ENCODE results near the gene COL5A1.

COL5A1 gene

DNA sequence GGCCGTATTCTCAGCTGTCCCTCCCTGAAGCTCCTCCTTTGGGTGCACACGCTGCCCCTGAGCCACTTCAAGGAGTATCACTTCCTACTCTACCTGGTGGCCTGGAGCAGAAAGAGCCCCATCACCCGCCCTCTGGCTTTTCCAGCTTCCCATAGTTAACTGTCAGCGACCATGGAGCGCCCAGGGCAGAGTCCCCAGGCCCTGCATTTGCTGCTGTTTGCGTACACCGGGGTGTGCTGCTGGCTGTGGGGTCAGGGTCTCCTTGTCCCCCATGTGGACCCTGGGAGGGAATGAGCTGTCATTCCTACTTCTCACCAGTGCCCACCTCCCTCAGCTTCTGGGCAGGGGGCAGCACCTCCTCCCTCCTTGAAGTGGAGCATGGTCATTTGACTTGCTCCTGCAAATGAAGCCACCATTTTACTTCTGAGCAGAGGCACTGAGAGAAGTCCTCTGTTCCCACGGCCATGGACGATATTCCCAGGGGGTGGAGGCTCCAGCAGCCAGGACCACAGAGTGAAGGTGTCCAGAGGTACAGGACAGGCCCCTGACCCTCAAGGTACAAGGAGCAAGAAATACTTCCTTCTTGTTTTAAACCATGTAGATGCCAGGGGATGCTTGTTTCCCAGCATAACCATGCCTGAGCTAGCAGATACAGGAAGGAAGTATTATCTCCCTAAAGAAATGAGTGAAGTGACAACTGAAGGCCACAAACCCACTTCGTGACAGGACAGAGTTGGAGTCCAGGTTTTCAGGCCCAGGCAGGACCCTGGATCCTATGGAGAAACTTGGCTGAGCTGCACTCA lies 40.6 kb upstream of the COL5A1 start:
- Histone ChIP-seq H3K27ac (ENCODE audit: low read length) (no peak overlapping the region), H3K36me3 (replicated peaks; ENCODE audit: low read depth, low read length) (no peaks in the 10 kb centered on the region), H3K4me1 (ENCODE audit: low read length) (no peaks in the 10 kb centered on the region), H3K4me2 (ENCODE audit: low read length) (no peak overlapping the region), H3K4me3 (ENCODE audit: low read length) (no peak overlapping the region), H3K79me2 (ENCODE audit: low read length) (no peaks in the 10 kb centered on the region), H3K9me3 (ENCODE audit: insufficient read depth, low read length) (no peaks in the 10 kb centered on the region), H4K20me1 (ENCODE audit: insufficient read depth, low read length) (no peaks in the 10 kb centered on the region), H3K27me3 (ENCODE audit: low read depth, low read length) (no peaks in the 10 kb centered on the region), H3K9ac (ENCODE audit: low read length) (no peak overlapping the region), H2AFZ (ENCODE audit: low read depth, low read length) (no peak overlapping the region)
- TF ChIP-seq EZH2phosphoT487 (IDR thresholded peaks at IDR 0.05; ENCODE audit: low read depth): no peak
- TF ChIP-seq, protein P1, sequence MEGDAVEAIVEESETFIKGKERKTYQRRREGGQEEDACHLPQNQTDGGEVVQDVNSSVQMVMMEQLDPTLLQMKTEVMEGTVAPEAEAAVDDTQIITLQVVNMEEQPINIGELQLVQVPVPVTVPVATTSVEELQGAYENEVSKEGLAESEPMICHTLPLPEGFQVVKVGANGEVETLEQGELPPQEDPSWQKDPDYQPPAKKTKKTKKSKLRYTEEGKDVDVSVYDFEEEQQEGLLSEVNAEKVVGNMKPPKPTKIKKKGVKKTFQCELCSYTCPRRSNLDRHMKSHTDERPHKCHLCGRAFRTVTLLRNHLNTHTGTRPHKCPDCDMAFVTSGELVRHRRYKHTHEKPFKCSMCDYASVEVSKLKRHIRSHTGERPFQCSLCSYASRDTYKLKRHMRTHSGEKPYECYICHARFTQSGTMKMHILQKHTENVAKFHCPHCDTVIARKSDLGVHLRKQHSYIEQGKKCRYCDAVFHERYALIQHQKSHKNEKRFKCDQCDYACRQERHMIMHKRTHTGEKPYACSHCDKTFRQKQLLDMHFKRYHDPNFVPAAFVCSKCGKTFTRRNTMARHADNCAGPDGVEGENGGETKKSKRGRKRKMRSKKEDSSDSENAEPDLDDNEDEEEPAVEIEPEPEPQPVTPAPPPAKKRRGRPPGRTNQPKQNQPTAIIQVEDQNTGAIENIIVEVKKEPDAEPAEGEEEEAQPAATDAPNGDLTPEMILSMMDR (IDR thresholded peaks at IDR 0.05; ENCODE audit: low read depth, low read length): no peak

- H3K27ac ChIP-seq (ENCODE audit: low read length): no peak overlapping the region
These were observed 39.8 kb upstream of the COL5A1 start for GRCh38 chr9:134601764-134602163.

DNA sequence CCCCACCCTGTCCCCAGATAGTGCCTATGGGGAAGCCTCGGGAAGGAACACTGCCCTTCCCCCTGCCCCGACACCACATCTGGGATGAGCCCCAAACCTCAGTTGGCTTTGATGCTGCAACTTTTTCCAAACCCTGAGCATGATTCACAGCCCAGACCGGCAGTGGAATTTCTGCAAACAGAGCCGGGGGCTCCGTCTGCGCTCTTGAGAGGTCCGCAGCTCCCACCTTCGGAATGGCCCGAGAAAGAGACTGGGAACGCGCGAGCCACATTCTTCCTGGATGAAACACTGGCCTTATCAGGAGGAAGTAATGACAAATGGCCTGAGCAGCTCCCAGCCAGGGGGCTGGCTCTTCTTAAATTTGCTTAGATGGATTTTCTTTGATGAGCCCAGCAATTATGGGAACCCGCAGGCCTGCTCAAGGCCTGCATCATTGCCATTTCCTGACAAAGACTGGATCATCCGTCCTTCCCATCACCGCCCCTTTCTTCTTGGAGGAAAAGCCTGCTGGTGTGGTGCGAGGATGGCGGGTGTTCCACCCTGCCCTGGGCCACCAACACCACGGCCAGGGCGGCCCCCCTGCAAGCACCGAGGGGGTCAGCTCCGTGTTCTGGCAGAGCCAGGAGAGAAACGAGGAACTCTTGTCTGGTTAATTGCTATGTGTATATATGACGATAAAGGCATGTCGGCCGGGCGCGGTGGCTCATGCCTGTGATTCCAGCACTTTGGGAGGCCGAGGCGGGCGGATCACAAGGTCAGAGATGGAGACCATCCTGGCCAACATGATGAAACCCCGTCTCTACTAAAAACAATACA lies 38.8 kb upstream of the COL5A1 start:
- Histone ChIP-seq H3K27me3 (ENCODE audit: low read depth, low read length) (no peaks in the 10 kb centered on the region), H2AFZ (ENCODE audit: low read depth, low read length) (no peak overlapping the region), H4K20me1 (ENCODE audit: insufficient read depth, low read length) (no peaks in the 10 kb centered on the region), H3K79me2 (ENCODE audit: low read length) (no peaks in the 10 kb centered on the region), H3K9me3 (ENCODE audit: insufficient read depth, low read length) (no peaks in the 10 kb centered on the region), H3K4me2 (ENCODE audit: low read length) (no peak overlapping the region), H3K4me1 (ENCODE audit: low read length) (no peaks in the 10 kb centered on the region), H3K27ac (ENCODE audit: low read length) (no peak overlapping the region), H3K9ac (ENCODE audit: low read length) (no peak overlapping the region), H3K36me3 (replicated peaks; ENCODE audit: low read depth, low read length) (no peaks in the 10 kb centered on the region), H3K4me3 (ENCODE audit: low read length) (no peak overlapping the region)
- no peak for TF ChIP-seq EZH2phosphoT487 (IDR thresholded peaks at IDR 0.05; ENCODE audit: low read depth)
- TF ChIP-seq, protein P1 (IDR thresholded peaks at IDR 0.05; ENCODE audit: low read depth, low read length): no peak

More at GRCh38 chr9:134601764-134602163, 39.8 kb upstream of the COL5A1 start:
- no peak overlapping the region for H3K4me3 ChIP-seq (ENCODE audit: low read length)
- TF ChIP-seq, protein P1 (IDR thresholded peaks at IDR 0.05; ENCODE audit: low read depth, low read length): no peak
- TF ChIP-seq EZH2phosphoT487 (IDR thresholded peaks at IDR 0.05; ENCODE audit: low read depth): no peak
- H3K27me3 ChIP-seq (ENCODE audit: low read depth, low read length): no peaks in the 10 kb centered on the region
- H2AFZ ChIP-seq (ENCODE audit: low read depth, low read length): no peak overlapping the region
- H3K79me2 ChIP-seq (ENCODE audit: low read length): no peaks in the 10 kb centered on the region
- no peaks in the 10 kb centered on the region for H3K36me3 ChIP-seq (replicated peaks; ENCODE audit: low read depth, low read length)
- no peak overlapping the region for H3K4me2 ChIP-seq (ENCODE audit: low read length)
- no peaks in the 10 kb centered on the region for H4K20me1 ChIP-seq (ENCODE audit: insufficient read depth, low read length)
- H3K4me1 ChIP-seq (ENCODE audit: low read length): no peaks in the 10 kb centered on the region
- no peaks in the 10 kb centered on the region for H3K9me3 ChIP-seq (ENCODE audit: insufficient read depth, low read length)
- H3K9ac ChIP-seq (ENCODE audit: low read length): no peak overlapping the region

- Histone ChIP-seq H3K9me3 (ENCODE audit: insufficient read depth, low read length) (no peaks in the 10 kb centered on the region), H3K27ac (ENCODE audit: low read length) (no peak overlapping the region), H3K4me1 (ENCODE audit: low read length) (no peaks in the 10 kb centered on the region), H3K4me2 (ENCODE audit: low read length) (no peak overlapping the region), H3K36me3 (replicated peaks; ENCODE audit: low read depth, low read length) (no peaks in the 10 kb centered on the region), H3K27me3 (ENCODE audit: low read depth, low read length) (peaks cover under 1% of the 10 kb centered on the region; the same call in 1 of the 2 replicates), H2AFZ (ENCODE audit: low read depth, low read length) (no peak overlapping the region), H3K79me2 (ENCODE audit: low read length) (no peaks in the 10 kb centered on the region), H4K20me1 (ENCODE audit: insufficient read depth, low read length) (no peaks in the 10 kb centered on the region), H3K9ac (ENCODE audit: low read length) (no peak overlapping the region), H3K4me3 (ENCODE audit: low read length) (no peak overlapping the region)
- TF ChIP-seq, protein P1 (IDR thresholded peaks at IDR 0.05; ENCODE audit: low read depth, low read length): no peak
- no peak for TF ChIP-seq EZH2phosphoT487 (IDR thresholded peaks at IDR 0.05; ENCODE audit: low read depth)
These were observed 36.8 kb upstream of the COL5A1 start for GRCh38 chr9:134604834-134605233.
